WI38 (cell line): Measurements from ENCODE around the gene CDSN.

Source experiments
- H3K4me3 ChIP-seq: 2 replicates; pipeline ENCODE4 v1.5.1; 2011; ENCODE audit warnings: low read depth, mild to moderate bottlenecking, control low read depth, low read length
- TF ChIP-seq, protein P1 (sequence below): IDR thresholded peaks from 2 replicates; pipeline ENCODE4 v1.5.1; 2012; ENCODE audit warnings: low read depth, mild to moderate bottlenecking, control low read depth, low read length

Gene CDSN

DNA sequence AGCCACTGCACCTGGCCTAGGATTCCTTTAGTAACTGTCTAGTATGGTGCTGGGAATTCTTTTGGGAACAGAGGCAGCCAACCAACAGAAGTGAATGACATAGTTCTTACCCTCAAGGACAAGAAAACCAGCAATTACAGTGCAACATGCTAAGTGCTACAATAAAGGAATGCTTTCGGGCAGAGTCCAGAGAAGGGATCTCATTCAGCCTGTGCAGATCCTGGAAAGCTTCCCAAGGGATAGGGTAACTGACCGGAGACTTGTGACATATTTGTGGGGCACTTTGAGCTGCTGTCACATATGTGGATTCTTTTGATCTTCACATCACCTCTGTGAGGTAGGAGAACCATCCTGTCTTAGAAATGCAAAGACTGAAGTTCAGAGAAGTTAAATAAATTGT, 54.7 kb downstream of the CDSN start:
- TF ChIP-seq, protein P1, sequence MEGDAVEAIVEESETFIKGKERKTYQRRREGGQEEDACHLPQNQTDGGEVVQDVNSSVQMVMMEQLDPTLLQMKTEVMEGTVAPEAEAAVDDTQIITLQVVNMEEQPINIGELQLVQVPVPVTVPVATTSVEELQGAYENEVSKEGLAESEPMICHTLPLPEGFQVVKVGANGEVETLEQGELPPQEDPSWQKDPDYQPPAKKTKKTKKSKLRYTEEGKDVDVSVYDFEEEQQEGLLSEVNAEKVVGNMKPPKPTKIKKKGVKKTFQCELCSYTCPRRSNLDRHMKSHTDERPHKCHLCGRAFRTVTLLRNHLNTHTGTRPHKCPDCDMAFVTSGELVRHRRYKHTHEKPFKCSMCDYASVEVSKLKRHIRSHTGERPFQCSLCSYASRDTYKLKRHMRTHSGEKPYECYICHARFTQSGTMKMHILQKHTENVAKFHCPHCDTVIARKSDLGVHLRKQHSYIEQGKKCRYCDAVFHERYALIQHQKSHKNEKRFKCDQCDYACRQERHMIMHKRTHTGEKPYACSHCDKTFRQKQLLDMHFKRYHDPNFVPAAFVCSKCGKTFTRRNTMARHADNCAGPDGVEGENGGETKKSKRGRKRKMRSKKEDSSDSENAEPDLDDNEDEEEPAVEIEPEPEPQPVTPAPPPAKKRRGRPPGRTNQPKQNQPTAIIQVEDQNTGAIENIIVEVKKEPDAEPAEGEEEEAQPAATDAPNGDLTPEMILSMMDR = no peak
- no peak overlapping the region for H3K4me3 ChIP-seq
